Activated CD8-positive, alpha-beta T cell treated with anti-CD3 and anti-CD28 coated beads for 36 hours (primary cell): ENCODE data around the gene SAMD4A. TPM values are rescaled to one million over a fixed set of nuclear protein-coding genes. Genes with fewer than 3 reads are reported as not detected.

Experiments used
- ATAC-seq: fragments of 200-7000 bp; cut with Tn5 transposase; one replicate; pipeline ENCODE4 v1.10.0; 2021; ENCODE audit warnings: mild to moderate bottlenecking, moderate library complexity
- CTCF ChIA-PET: fragments of 350-600 bp; sonication (Branson Sonifier 250); formaldehyde crosslinking; loops from one replicate; lab custom pipeline; 2021; ENCODE audit warnings: antibody characterized with exemption; lab: Charles Lee
- POLR2A ChIA-PET: fragments of 350-600 bp; sonication (Branson Sonifier 250); formaldehyde crosslinking; loops from one replicate; lab custom pipeline; 2021; ENCODE audit warnings: antibody characterized with exemption; lab: Charles Lee
- DNase-seq: peaks from one replicate; pipeline ENCODE4 v3.0.0-alpha.2; 2020
- H3K27ac Mint-ChIP-seq: one replicate; pipeline ENCODE4 v1.8.0; 2021; ENCODE audit warnings: mild to moderate bottlenecking, mixed read lengths
- H3K27me3 Mint-ChIP-seq: one replicate; pipeline ENCODE4 v1.8.0; 2021; ENCODE audit warnings: mixed read lengths
- H3K36me3 Mint-ChIP-seq: one replicate; pipeline ENCODE4 v1.8.0; 2021; ENCODE audit warnings: low read depth, mixed read lengths
- H3K4me1 Mint-ChIP-seq: one replicate; pipeline ENCODE4 v1.8.0; 2021; ENCODE audit warnings: low read depth, mixed read lengths
- H3K4me3 Mint-ChIP-seq: one replicate; pipeline ENCODE4 v1.8.0; 2021; ENCODE audit warnings: mild to moderate bottlenecking, moderate library complexity, mixed read lengths
- H3K9me3 Mint-ChIP-seq: one replicate; pipeline ENCODE4 v1.8.0; 2021; ENCODE audit warnings: mixed read lengths
- intact Hi-C: fragments of 100-400 bp; cut with micrococcal nuclease; formaldehyde crosslinking; loops from one replicate; pipeline ENCODE4 v1.10.0; 2022
- total RNA-seq, 2 experiments: library from RNA; stranded (reverse); gene quantifications; one replicate each; pipeline ENCODE4 v1.2.3, GENCODE V29; 2021
- TF ChIP-seq, protein P1 (sequence below): fragments of 200-600 bp; IDR thresholded peaks from one replicate; pipeline ENCODE4 v1.8.0; 2022; ENCODE audit warnings: antibody characterized with exemption, mild to moderate bottlenecking

SAMD4A gene
- total RNA-seq, 2 experiments from 2014 or later: 4.5 to 4.9 TPM

DNA sequence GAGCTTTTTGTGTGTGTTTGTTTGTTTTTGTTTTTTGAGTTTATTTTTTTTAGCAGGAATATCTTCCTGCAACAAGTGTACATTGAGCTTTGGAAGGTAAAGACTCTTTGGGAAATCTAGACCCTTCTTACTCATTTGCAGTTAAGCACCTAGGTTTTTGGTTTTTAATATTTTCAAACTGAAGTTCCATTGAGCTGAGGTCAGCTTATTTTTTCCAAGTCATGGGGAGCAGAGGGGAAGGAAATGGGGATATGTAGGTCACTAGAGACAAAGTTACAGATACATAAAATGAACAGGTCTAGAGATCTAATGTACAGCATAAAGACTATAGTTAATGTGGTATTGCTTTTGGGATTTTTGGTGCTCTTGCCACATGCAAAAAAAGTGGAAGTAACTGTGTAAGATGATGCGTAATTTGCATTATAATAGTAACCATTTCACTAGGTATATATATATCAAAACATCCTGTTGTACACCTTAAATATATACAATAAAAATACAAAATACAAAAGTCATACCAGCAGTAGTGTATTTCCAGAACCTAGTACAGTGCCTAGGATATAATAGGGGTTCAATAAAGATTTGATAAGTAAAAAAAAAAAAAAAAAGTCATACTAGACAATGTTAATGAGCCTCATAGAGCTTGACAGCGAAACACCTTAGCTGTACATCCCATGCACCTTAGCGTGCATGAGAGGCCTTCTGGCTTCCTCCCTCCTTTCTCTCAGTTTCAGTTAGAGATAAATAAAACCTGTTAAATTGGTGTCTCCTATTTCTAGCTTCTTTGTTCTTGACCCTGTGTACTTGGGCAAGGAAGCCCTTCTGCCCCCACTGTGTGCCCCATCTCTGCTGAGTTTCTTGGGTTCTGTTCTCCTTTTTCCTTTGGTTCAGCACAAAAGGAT lies 34.6 kb upstream of the SAMD4A start:
- Mint-ChIP-seq H3K27me3 (no peaks in the 10 kb centered on the region), H3K9me3 (no peaks in the 10 kb centered on the region), H3K4me3 (no peak overlapping the region), H3K27ac (no peak overlapping the region), H3K36me3 (no peaks in the 10 kb centered on the region), H3K4me1 (peaks cover 2% of the 10 kb centered on the region)
- ChIA-PET POLR2A (interaction anchor here (1.0 kb wide), 1 partner anchor 8 kb away, joined by 3 read pairs; no protein-coding TSS in a partner anchor), CTCF (no interaction called here)
- DNase-seq: no peak
- TF ChIP-seq, protein P1, sequence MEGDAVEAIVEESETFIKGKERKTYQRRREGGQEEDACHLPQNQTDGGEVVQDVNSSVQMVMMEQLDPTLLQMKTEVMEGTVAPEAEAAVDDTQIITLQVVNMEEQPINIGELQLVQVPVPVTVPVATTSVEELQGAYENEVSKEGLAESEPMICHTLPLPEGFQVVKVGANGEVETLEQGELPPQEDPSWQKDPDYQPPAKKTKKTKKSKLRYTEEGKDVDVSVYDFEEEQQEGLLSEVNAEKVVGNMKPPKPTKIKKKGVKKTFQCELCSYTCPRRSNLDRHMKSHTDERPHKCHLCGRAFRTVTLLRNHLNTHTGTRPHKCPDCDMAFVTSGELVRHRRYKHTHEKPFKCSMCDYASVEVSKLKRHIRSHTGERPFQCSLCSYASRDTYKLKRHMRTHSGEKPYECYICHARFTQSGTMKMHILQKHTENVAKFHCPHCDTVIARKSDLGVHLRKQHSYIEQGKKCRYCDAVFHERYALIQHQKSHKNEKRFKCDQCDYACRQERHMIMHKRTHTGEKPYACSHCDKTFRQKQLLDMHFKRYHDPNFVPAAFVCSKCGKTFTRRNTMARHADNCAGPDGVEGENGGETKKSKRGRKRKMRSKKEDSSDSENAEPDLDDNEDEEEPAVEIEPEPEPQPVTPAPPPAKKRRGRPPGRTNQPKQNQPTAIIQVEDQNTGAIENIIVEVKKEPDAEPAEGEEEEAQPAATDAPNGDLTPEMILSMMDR: no peak
- ATAC-seq: no peak
- intact Hi-C loops: no loop called here

DNA sequence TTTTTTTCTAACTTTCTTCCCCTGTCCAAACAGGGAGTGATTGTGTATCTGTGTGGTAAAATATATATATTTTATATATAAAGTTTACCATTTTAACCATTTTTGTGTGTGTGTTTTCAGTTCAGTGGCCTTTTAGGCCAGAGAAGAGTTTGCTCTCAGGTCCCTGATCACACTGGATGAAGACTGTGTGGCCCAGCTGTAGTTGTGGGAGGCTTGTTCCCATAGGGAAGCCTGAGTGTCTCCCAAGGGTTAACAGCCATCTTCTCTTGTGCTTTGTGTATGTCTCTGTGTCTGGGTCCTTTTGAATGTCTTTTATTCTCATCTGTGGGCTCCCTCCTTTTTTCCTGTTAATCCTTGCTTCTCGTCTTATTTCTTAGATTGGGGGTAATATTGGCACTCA lies 33.8 kb upstream of the SAMD4A start:
- Mint-ChIP-seq H3K4me3 (no peak overlapping the region), H3K4me1 (peaks cover 2% of the 10 kb centered on the region), H3K9me3 (no peaks in the 10 kb centered on the region), H3K27me3 (no peaks in the 10 kb centered on the region), H3K27ac (no peak overlapping the region), H3K36me3 (peaks cover 2% of the 10 kb centered on the region)
- ChIA-PET POLR2A (no interaction called here), CTCF (no interaction called here)
- no peak for ATAC-seq
- TF ChIP-seq, protein P1: no peak
- DNase-seq: no peak
- intact Hi-C loops: no loop called here

DNA sequence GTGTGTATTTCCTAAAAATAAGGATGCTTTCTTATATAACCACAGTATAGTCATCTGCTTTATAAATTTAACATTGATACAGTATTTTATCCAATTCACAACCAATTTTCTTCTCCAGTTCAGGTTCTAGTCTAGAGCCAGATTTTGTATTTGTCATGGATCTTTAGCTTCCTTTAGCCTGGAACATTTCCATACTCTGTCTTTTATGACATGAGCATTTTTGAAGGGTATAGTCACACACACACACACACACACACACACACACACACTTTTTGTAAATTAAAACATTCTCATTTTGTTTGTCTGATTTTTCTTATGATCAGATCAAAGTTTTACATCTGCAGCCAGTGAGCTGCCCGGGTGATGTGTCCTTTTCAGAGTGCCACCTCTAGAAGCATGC lies 31.8 kb upstream of the SAMD4A start:
- DNase-seq (no peak), ATAC-seq (no peak)
- Mint-ChIP-seq H3K9me3 (no peaks in the 10 kb centered on the region), H3K36me3 (peaks cover 3% of the 10 kb centered on the region), H3K27me3 (no peaks in the 10 kb centered on the region), H3K27ac (no peak overlapping the region), H3K4me3 (no peak overlapping the region), H3K4me1 (peaks cover 2% of the 10 kb centered on the region)
- CTCF ChIA-PET: interaction anchor here (1.0 kb wide), 1 partner anchor 297 kb away, joined by 3 read pairs; no protein-coding TSS in a partner anchor
- POLR2A ChIA-PET: interaction anchor here (0.6 kb wide), 1 partner anchor 139 kb away, joined by 3 read pairs; no protein-coding TSS in a partner anchor
- TF ChIP-seq, protein P1: no peak
- intact Hi-C loops: no loop called here

DNA sequence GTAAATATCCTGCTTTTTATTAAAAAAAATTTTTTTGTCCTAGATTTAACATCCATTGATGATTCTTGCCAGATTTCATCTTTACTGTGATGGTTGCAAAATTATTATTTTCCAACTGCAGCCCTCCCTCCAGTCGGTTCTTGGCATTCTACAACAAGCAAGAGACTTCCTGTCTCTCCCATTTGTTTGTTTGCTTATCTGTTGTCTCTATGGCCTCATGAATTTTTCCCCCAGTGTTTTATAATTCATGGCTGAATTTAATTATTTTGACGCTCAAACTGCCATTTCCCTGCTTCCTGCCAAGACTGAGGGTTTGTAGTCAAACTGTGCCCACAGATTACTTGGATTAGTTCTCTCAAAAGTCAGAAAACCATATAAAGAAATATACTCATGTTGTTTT lies 31.3 kb upstream of the SAMD4A start:
- TF ChIP-seq, protein P1: no peak
- Mint-ChIP-seq H3K4me1 (peaks cover 2% of the 10 kb centered on the region), H3K27ac (no peak overlapping the region), H3K36me3 (peaks cover 3% of the 10 kb centered on the region), H3K9me3 (no peaks in the 10 kb centered on the region), H3K27me3 (no peaks in the 10 kb centered on the region), H3K4me3 (no peak overlapping the region)
- ChIA-PET CTCF (interaction anchor here (1.0 kb wide), 1 partner anchor 297 kb away, joined by 3 read pairs; no protein-coding TSS in a partner anchor), POLR2A (interaction anchor here (0.6 kb wide), 1 partner anchor 138 kb away, joined by 3 read pairs; no protein-coding TSS in a partner anchor)
- ATAC-seq (no peak), DNase-seq (no peak)
- intact Hi-C loops: no loop called here

DNA sequence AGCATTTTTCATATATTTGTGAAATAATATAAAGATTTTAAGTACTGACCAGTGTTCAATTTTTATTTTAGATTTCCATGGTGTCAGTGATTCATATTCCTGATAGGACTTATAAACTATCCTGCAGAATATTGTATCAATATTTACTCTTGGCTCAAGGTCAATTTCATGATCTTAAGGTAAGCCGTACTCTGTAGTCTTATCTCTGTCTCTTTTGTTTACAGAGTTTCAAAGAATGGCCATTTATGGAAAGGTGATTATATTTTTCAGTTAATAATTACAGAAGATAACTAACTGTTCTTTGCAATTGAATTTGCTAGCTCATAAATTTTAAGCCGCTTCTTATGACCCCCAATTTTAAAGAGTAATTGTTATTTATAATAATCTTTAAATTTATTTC lies 29.3 kb upstream of the SAMD4A start:
- ChIA-PET CTCF (no interaction called here), POLR2A (interaction anchor here (1.2 kb wide), 1 partner anchor 30 kb away, joined by 5 read pairs; no protein-coding TSS in a partner anchor)
- no peak overlapping the region for H3K27ac Mint-ChIP-seq
- no peak for ATAC-seq
- H3K4me1 Mint-ChIP-seq: no peaks in the 10 kb centered on the region
- no peak overlapping the region for H3K4me3 Mint-ChIP-seq
- TF ChIP-seq, protein P1: no peak
- no peaks in the 10 kb centered on the region for H3K9me3 Mint-ChIP-seq
- no peak for DNase-seq
- intact Hi-C loops: no loop called here
- H3K27me3 Mint-ChIP-seq: no peaks in the 10 kb centered on the region
- peaks cover 3% of the 10 kb centered on the region for H3K36me3 Mint-ChIP-seq
